GM19467 (cell line): ENCODE measurements around the gene ASCC1.

Experiments used
- ATAC-seq: cut with Tn5 transposase; IDR thresholded peaks from one replicate; pipeline ENCODE4 v1.9.1; 2021; ENCODE audit warnings: mild to moderate bottlenecking, moderate library complexity; ENCODE audit not compliant: unreplicated experiment

ASCC1 gene

DNA sequence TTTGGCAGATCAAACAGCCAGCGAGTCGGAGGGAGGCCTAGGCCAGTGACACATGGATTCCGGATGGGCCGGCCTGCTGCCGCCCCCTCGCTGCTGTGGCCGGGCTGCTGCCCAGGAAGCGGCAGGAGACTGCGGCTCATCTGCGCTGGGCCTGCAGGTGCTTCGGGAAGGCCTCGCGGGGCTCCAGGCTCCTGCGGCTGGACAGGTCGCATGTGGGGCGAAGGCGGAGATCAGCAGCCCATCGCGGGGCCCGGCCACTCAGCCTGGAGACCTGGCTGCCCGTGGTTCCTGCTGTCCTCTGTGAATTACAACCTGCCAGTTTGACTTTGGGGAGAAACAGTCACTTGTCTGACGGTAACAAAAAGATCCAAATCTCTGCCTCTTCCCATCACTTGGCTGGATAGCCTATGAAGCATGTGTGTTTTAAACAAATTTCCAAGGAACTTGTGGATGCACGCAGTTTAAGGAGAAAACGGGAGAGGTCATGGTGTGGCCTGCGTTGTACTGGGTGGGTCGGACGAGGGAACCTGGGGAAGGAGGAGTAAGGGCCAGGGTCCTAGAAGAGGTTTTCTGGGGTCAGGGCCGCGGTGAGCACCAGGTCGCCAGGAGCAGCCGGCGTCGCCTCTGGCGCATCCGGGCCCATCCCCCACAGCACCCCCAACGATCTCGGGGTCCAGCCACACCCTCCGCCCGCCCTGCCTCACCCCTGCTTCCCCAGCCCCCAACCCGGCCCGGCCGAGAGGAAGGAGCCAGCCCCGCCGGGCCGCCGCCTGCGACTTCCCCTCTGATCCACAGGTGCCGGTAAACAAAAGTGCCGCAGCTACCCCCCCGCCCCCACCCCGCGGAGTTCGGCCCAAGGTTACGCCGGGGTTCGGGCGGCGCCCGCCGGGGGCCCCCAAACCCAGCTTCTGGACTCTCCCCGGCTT, 129.3 kb downstream of the ASCC1 start:
- ATAC-seq, result no peak

DNA sequence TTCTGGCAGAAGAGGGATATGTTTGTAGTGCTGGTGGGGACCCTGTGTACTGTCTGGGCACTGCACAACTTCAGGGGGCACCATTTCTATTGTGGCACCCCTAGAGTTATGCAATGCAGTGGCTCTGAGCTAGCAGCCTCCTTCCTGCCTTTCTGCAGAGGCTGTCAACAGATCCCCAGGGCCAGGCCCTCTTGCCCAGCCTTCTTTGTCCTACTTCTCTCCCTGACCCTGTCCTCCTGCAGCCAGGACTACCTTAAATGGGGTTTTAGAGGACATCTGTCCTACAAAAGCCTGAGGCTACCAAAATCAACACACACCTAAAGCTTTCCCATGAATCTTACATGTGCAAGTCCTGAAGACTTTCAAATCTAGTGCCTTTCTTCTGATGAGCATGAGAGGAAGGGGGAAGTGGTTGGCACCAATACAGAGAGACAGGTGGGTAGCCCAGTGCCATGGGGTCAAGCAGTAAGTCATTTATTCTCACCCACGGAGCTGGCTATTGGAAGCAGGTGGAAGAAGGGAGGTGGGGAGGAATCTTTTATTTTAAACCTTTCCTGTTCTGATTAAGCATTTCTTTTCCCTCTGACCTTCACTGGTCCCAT, 130.1 kb downstream of the ASCC1 start:
- no peak for ATAC-seq

DNA sequence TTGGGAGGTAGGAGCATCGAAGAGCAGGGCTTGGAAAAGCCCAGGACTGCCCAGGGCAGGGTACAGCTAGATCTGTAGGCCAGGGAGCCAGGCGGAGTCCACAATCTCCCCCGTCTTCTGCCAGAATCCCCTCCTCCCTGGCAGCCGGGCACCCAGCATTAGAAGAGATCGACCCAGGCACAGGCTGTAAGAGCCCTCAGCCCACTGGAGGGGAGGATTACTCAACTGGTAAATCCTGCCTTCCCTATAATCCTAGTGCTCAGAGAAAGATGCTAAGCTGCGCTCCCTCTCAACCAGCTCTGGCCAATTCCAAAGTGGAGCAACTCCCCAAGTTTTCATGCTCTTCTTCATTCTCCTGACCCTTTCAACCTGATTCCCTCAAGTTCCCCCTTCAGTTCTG, 130.9 kb downstream of the ASCC1 start:
- ATAC-seq, result no peak

DNA sequence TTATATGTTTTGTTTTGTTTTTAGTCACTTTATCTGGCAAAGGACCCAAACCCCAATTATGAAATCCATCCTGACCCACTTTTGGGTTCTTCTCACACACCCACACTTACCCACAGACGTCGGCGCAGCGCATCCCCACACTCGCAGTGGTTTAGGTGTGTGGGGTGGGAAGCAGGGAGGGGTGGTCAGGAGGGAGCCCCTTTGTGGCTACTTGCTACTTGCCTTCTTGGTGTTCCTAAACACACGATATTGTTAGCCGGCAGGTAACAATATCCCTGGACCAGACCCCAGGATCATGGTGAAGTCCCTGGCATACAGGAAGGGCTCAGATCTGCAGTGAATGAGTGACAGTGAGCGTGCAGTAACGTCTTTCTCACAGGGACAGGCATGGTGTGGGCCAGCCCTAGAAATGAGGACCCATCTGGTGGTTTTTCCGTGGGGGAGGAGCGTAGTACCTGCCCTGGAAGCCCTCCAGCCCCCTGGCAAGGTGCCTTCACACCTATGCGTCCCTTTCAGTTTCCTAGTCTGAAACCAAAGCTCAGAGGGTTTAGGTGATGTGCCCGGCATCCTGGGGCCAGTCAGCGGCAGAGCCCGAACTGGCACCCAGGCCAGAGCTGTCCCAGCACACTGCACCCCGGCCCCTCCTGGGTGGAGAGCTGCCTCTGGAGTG, 132.2 kb downstream of the ASCC1 start:
- ATAC-seq, result no peak

DNA sequence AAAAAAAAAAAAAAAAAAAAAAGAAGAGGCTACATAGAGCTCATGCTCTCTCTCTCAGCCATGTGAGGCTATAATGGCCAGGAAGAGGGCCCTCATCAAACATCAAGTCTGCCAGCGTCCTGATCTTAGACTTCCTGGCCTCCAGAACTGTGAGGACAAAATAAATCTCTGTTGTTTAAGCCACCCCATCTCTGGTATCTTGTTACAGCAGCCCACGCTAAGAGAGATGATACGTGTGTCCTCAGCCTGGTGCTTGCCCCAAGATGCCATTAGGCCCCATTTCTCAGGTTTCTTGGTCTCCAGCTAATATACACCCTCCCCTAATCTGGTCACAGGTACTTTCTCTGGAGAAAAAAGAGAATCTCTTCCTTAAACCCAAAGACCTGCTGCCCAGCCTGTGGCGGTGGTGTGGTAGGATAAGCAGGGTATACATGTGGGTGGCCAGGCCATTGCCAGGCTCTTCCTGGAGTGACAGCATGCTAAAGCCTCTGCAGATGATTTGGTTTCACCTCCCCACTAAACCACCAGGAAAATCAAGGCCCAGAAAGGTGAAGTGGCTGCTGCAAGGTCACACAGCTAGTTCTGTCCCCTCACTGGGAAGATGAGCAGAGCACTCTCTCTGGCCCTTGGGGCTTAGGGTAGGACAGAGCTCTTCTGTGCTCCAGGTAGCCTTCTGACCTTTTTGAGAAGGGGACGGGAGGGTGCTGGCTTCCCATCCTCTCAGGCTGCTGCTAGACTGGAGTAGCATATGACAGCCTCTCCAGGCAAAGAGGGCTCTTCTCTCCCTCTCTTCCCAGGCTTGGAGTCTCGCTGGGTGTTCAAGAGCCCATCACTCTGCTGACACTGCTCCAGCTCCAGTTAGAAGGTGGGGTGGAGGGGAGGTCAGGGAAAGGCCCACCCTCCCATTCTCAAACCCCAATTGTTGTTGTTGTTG, 133.0 kb downstream of the ASCC1 start:
- ATAC-seq, result no peak

DNA sequence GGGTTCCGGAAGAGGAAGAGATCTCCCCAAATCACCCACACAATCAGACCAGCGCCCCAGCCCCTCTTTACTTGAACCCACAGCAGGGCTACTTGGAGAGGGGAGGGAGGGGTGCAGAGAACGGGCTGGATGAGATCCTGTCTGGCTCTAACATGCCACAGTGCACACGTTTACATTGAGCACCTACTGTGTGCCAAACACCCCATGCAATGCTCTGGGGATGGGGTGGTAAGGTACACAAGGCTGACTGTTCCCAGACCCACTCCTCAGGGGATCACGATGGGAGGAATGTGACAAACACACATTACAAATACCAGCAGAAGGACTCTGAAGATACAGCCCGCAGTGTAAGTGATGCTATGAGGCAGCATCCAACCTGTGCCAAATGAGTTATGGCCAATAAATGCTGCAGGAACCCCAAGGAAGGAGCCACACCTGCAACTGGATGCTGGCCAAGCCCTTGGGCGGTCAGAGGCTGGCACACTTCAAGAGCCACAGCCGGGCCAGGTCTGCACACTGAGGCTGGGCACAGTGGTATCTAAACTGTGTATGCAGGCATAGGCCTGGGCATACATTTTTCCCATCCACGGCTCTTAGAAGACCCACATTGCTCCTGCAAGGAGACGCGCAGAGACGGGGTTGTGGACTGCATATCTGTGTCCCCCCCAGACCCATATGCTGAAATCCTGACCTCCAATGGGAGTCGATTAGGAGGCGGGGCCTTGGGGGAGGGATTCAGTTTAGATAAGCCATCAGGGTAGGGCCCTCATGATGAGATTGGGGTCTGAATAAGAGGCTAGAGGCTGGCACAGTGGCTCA, 134.1 kb downstream of the ASCC1 start:
- ATAC-seq, result no peak

DNA sequence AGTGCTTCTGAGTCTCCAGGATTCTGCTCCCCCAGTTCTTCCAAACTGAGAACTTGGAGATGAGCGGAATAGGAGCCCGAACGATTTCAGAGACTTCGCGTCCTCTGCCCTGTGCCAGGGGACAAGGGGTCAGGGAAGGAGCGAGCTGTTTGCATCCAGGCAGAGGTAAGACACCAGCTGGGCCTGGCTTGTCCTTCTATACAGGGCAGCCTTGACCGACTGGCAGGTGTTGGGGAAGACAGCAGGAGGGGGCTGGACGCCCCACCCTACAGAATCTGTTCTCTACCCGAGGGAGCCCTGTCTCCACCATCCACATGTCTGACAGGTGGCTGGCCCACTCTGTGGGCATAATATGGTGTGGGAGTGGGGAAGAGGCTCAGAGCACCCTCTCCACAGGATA, 134.9 kb downstream of the ASCC1 start:
- ATAC-seq, result no peak

DNA sequence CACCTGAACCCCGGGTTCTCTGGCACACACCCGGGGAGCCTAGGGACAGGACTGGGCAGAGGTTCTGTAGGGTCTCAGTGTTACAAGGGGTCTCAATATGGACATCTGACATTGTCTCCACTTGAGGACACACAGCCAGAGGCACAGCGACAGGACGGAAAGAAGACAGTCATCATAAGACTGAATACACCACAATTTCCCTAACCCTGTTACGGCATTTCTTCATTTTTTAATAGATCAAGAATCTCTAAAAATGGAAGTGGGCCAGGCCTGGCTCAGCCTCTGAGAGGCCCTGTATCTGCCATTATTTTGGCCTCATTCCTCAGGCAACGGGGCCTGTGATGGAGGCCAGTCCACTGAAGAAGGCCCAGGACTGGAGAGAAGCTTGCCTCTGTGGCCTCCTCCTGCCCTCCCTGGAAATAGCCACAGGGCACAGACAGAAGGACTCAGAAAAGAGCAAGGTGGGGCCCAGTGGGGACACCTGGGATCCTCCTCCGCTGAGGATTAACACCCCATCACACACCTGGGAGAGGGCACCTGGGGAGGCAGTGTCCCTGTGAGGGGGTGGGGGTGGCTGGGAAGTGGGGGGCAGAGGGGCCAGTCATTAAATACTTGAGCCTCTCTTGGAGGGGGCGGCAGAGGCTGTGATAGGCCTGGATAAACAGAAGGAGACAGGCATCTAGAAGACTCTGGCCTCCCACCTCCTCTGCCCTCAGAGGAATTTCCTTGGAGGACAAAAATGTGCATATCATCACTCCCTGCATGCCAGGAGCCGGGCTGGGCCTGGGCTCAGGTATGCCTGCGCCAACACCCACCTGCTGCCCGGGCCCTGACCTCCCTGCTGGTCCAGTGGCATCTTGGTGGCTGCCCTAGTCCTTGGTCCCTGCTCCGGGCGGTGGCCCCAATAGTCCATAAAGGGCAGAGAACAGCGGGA, 135.8 kb downstream of the ASCC1 start:
- ATAC-seq, result no peak

DNA sequence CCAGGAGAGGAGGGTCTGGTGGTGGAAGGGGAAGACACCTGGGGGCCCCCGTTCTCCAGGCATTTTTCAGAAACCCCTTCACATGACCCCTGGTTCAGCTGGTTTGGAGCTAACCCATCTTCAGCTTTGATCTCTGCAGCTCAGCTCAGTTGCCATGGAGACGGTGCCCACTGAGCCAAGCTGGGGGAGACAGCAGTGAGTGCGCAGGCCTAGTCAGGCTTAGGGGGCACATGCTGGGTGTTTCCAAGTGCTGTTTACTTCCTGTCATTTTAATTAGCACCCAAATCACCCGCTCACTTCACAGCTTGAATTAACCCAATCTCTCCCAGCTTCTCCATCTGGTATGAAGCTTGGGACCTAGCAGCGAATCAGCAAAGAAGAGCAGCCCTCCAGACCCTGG, 136.7 kb downstream of the ASCC1 start:
- no peak for ATAC-seq

DNA sequence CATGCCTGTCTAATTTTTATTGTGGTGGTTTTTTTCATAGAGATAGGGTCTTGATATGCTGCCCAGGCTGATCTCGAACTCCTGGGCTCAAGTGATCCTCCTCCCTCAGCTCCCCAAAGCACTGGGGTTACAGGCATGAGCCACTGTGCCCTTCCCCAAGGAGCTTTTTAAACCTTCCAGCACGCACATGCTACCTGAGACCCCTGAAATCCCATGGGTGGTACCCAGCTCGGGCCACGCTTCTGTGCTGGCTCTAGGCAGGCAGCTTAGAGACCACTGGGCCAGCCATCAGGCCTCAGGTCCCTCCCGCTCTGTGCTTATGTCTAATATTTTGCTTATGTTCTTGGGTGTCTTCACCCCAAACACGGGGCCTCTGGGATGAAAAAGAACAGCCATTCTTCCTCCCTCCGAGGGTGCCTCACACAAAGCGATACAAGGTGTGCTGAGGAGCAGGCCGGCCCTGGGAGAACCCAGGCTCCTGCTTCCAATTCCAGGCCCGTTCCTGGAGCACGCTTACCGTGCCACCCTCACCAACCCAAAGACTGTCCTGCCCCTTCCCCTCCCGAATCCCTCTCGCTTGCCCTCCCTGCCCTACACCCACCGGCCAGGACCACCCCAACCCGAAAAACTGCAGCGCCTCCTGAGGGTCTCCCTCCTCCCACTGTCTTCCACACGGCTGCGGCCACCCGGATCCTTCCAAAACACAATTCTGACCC, 138.6 kb downstream of the ASCC1 start:
- no peak for ATAC-seq

DNA sequence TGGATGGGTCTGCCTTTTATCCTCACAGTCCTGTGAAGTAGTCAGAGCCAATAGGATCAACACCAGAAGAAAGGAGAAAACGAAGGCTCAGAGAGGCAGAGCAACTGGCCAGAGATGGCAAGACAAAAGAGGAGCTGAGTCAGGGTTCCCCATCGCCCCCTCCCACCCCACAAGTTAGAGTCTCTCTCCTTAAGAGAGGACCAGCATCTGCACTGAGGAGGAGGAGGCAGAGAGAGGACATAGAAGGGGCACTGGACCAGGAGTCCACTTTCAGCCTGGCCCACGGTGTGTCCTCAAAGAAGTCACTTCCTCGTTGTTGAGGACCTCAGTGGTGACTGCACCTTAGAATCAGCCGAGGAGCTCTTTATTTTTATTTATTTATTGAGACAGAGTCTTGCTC, 139.3 kb downstream of the ASCC1 start:
- no peak for ATAC-seq

DNA sequence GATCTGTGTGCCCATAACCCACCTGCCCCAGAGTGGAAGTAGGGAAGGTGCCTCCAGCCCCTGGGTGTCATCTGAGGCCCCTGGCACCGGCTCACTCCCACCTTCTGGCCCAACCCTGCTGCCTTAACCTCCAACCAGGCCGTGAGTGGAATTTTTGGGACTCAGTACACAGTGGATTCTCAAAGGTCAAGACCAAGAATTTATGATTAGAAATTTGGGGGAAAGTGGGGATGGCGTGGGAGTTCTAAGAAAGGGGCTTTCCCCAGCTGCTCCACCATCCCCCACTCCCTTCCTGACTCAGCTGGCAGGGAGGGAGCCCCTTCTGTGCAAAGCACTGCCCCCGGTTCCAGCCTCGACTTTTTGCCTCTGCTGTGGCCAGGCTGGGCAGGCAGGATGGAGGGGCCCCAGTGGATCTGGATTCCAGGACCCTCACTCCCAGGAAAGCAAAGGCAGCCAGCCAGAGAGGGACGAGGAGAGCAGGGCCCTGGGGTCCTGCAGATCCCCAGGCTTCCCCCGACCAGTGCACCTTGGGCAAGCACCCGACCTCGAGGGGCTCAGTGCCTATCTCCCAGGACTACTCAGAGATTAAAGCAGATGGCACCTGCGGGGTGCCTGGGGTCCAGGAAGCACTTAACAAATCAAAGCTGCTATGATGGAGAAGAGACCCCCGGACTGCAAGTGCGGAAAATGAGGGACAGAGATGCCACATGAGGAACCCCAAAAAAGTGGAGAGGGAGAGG, 140.5 kb downstream of the ASCC1 start:
- ATAC-seq, result no peak

DNA sequence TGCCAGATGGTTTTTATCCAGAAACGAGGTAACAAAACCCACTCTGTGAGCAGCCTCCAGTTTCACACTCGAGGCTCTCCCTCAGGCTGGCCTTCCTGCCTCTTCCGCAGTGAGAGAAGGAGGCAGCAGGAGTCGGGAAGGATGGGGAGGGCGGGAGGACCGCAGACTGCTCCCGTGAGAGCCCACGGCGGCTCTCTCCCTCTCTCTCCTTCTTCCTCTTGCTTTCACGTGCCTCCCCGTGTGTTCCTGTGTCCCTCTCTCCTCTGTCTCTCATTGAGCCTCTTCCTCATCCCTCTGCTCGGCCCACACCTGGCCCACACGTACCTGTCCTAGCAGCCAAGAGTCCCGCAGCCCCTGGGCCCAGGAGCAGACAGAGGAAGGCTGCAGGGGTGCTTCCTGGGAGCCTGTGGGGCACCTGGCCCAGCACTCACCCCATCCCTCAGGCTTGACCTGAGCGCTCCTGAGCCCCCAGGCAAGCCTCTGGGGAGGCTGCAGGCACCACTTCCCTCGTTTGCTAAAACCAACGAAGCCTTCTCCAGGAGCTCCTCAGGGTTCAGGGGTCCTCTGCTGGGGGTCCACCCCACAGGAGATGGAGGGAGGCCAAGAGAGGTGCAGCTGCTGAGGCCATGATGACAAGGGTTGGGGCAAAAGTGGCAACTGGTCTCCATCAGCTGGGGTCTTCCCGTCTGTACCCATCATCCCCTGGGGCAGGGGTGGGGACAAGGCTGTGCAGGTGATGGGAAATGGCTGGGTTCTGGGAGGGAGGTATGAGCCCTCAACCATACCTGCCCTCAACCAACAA, 141.3 kb downstream of the ASCC1 start:
- no peak for ATAC-seq

DNA sequence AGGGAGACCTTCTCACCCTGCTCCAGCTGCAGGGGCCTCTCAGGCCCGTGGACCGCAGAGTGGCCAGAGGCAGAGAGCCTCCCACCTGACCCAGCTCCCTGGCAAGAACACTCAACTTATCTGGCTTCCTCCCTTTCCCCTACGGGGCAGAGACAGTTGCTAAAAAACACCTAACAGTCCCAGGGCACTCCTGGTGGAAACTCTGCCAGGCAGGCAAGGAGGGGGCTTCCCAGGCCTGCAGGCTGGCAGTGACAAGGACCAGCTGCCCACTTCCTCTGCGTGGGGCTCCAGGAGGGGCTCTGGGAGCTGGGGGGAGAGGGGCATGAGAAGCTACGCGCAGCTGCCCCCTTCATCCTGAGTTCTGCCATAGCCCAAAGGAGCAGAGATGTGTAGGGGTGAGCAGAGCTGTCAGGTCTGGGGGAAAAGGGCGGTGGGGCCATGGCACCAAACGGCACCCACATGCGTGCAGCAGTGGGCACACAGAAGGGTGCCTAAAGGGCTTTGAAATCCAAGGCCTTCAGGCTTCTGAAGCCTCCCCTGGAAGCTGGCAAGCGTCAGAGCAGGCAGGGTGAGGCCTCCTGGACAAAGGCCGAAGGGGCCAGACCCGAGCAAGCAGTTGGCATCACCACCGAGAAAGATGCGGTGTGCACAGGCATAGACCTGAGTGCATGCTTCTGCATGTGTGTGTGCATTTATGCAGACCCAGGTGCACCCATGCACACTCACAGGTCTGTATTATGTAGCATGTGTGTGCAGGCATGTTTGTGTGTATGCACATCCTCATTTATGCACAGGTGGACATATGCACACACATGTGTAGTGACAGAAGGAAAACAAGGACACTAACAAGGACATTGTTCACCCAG, 142.1 kb downstream of the ASCC1 start:
- ATAC-seq, result no peak

DNA sequence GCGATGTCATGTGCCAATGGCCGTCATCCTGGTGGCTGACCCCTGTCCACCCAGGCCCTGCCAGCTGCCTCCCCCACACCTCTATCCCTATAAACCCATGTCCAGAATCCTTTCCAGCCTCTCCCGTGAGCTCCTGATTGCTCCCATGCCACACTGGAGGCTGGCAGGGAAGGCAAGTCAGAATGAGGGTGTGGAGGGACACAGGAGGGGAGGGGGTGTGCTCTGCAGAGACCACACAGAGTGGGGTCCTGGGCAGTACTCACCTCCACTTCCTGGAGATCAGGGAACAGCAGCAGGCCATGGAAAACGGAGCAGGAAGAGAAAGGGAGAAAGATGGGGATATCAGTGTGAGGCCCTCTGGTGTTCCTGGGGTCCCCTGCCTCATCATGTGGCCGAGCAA, 143.4 kb downstream of the ASCC1 start:
- no peak for ATAC-seq

DNA sequence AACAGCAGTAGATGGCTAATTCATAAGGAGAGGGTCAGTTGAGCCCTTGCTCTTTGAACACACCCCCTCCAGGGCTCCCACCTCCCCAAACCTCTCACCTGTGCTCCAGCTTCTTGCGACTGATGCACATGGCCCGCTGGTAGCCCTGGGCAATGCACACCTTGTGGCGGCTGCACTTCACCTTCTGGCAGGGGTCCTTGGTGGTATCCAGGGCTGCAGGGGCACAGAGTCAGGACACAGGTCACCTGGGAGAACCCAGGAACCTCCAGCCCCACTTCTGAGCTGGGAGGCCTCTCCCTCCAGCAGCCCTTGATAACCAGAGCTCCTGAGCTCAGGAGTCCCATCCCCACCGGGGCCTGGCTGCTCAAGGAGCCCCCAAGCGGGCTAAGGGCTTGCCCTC, 144.0 kb downstream of the ASCC1 start:
- ATAC-seq, result no peak
